MM.1S (cell line): ENCODE results near the gene PERCC1.

Experiments used
- CTCF ChIP-seq: fragments of 300-600 bp; sonication (generic); IDR thresholded peaks from 2 replicates; pipeline ENCODE4 v1.5.1; 2016; ENCODE audit warnings: antibody characterized with exemption, low read length, mixed read lengths
- EZH2 ChIP-seq: fragments of 300-600 bp; sonication (generic); optimal IDR thresholded peaks from 2 replicates; pipeline ENCODE3; 2017; ENCODE audit warnings: low read depth, mild to moderate bottlenecking, antibody characterized with exemption, low read length, mixed read lengths
- EZH2phosphoT487 ChIP-seq: fragments of 300-600 bp; sonication (generic); IDR thresholded peaks from 2 replicates; pipeline ENCODE4 v1.6.1; 2018; ENCODE audit warnings: antibody characterized with exemption, low read length

DNA sequence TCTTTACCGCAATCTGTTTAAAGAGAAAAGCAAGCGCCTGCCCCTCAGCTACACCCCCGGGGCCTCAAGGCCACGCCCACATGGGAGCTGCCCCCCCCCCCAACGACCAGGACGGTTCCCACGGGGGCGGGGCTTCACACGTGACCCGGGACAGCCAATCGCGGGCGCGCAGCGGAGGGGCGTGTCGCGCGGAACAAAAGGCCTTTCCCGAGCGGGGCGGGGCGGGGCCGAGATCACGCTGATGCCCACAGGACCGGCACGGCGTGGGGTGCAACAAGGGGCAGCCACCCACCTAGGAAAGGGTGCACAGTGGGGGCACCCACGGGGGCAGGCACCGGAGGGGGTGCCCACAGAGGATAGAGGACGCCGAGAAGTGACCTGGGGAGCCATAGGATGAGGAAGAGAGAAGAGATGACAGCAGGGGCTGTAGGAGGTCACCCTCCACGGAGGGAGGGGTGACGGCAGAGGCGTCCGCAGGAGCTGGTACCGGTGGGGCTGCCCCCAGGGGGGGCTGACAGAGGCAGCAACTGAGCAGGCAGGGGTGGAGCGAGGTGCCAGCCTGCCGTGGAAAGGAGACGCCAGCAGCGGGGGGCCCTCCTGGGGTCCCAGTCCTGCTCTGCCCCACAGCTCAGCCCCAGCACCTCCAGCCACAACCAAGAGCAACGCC lies 22.6 kb upstream of the PERCC1 start:
- no peak for TF ChIP-seq CTCF
- no peak for TF ChIP-seq EZH2
- no peak for TF ChIP-seq EZH2phosphoT487
